KMS-11 (cell line): ENCODE measurements around the gene JMJD6.

ENCODE experiments used
- H2AFZ ChIP-seq: fragments of 200-600 bp; sonication (generic); 2 replicates; pipeline ENCODE4 v1.6.1; 2016; ENCODE audit warnings: antibody characterized with exemption, mixed run types, low read depth
- H3K27ac ChIP-seq: fragments of 200-600 bp; sonication (generic); 2 replicates; pipeline ENCODE4 v1.6.1; 2016; ENCODE audit warnings: mild to moderate bottlenecking, mixed run types
- H3K27me3 ChIP-seq: fragments of 200-600 bp; sonication (generic); 2 replicates; pipeline ENCODE4 v1.6.1; 2017; ENCODE audit warnings: mild to moderate bottlenecking, low read depth, mixed run types, moderate library complexity; ENCODE audit not compliant: insufficient read depth
- H3K36me3 ChIP-seq: fragments of 200-600 bp; sonication (generic); 2 replicates; pipeline ENCODE4 v1.6.1; 2017; ENCODE audit warnings: mild to moderate bottlenecking, mixed run types; ENCODE audit not compliant: insufficient read depth
- H3K4me1 ChIP-seq: fragments of 200-600 bp; sonication (generic); 2 replicates; pipeline ENCODE4 v1.6.1; 2016; ENCODE audit warnings: mild to moderate bottlenecking, low read depth, mixed run types; ENCODE audit not compliant: poor library complexity, severe bottlenecking
- H3K4me2 ChIP-seq: fragments of 200-600 bp; sonication (generic); 2 replicates; pipeline ENCODE4 v1.7.0; 2016; ENCODE audit warnings: mild to moderate bottlenecking, mixed run types
- H3K4me3 ChIP-seq: fragments of 200-600 bp; sonication (generic); IDR thresholded peaks from 2 replicates; pipeline ENCODE4 v1.6.1; 2017; ENCODE audit warnings: low read depth, low read length, mixed read lengths; ENCODE audit not compliant: insufficient read depth
- H3K79me2 ChIP-seq: fragments of 200-600 bp; sonication (generic); 2 replicates; pipeline ENCODE4 v1.6.1; 2016; ENCODE audit warnings: low read depth, mixed run types; ENCODE audit not compliant: insufficient read depth
- H3K9ac ChIP-seq: fragments of 200-600 bp; sonication (generic); 2 replicates; pipeline ENCODE4 v1.6.1; 2016; ENCODE audit warnings: mild to moderate bottlenecking, mixed run types
- H4K20me1 ChIP-seq: fragments of 200-600 bp; sonication (generic); 2 replicates; pipeline ENCODE4 v1.6.1; 2016; ENCODE audit warnings: mild to moderate bottlenecking, mixed run types; ENCODE audit not compliant: insufficient read depth
- TF ChIP-seq, protein P1 (sequence below): fragments of 200-600 bp; sonication (generic); conservative IDR thresholded peaks from 2 replicates; pipeline ENCODE4 v1.6.1; 2017; ENCODE audit warnings: low read depth, mild to moderate bottlenecking, antibody characterized with exemption, low read length, moderate library complexity, mixed read lengths

JMJD6 gene

DNA sequence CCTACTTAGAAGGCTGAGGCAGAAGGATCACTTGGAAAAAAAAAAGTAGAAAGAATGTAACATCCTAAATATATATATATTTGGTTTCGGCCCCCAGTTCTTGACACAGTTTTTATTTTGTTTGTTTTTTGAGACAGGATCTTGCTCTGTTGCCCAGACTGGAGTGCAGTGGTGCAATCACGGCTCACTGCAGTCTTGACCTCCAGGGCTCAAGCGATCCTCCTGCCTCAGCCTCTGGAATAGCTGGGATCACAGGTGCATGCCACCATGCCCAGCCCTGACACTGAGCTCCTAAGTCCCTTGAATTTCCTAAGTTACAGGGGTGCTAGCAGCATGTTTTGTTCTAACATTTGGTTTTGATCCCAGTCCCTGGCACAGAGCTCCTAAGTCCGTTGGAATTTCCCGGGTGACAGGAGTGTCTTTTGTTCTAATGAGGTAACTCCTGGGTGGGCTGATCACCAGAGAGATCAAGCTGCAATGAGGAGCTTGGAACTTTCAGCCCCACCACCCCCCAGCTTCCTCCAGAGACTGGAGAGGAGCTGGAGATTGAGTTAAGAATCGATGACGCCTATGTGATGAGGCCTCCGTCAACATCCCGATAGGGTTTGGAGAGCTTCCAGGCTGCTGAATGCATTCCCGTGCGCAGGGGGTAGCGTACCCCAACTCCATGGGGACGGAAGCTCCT lies 35.7 kb downstream of the JMJD6 start:
- no peak overlapping the region for H3K27ac ChIP-seq
- H3K4me1 ChIP-seq, result peaks cover 17% of the 10 kb centered on the region

DNA sequence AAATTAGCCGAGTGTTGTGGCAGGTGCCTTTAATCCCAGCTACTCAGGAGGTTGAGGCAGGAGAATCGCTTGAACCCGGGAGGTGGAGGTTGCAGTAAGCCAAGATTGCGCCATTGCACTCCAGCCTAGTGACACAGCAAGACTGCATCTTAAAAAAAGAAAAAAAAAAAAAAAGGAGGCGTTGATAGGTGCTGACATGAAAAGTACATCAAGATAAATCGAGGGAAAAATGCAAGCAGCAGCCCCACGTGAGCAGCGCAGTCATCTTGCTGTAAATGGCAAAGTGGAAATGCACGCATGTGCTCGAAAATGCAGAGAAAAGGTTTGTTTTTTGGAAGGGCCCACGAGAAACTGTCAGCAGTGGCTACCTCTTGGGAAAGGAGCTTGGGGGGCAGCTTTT lies 36.5 kb downstream of the JMJD6 start:
- Histone ChIP-seq H3K4me3 (no peak overlapping the region), H3K79me2 (no peaks in the 10 kb centered on the region), H3K36me3 (no peaks in the 10 kb centered on the region), H3K4me2 (no peak overlapping the region), H3K4me1 (peaks cover 8% of the 10 kb centered on the region), H3K27ac (no peak overlapping the region), H2AFZ (no peak overlapping the region), H4K20me1 (no peaks in the 10 kb centered on the region), H3K27me3 (no peaks in the 10 kb centered on the region; the same call in 1 of the 2 replicates), H3K9ac (no peak overlapping the region)
- TF ChIP-seq, protein P1, sequence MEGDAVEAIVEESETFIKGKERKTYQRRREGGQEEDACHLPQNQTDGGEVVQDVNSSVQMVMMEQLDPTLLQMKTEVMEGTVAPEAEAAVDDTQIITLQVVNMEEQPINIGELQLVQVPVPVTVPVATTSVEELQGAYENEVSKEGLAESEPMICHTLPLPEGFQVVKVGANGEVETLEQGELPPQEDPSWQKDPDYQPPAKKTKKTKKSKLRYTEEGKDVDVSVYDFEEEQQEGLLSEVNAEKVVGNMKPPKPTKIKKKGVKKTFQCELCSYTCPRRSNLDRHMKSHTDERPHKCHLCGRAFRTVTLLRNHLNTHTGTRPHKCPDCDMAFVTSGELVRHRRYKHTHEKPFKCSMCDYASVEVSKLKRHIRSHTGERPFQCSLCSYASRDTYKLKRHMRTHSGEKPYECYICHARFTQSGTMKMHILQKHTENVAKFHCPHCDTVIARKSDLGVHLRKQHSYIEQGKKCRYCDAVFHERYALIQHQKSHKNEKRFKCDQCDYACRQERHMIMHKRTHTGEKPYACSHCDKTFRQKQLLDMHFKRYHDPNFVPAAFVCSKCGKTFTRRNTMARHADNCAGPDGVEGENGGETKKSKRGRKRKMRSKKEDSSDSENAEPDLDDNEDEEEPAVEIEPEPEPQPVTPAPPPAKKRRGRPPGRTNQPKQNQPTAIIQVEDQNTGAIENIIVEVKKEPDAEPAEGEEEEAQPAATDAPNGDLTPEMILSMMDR, result no peak

More for the DNA sequence above, 35.7 kb downstream of the JMJD6 start:
- H3K4me2 ChIP-seq, result no peak overlapping the region
- no peaks in the 10 kb centered on the region for H4K20me1 ChIP-seq
- no peak overlapping the region for H3K9ac ChIP-seq
- no peak overlapping the region for H2AFZ ChIP-seq
- TF ChIP-seq, protein P1, result no peak
- no peaks in the 10 kb centered on the region for H3K36me3 ChIP-seq
- H3K79me2 ChIP-seq, result no peaks in the 10 kb centered on the region
- no peaks in the 10 kb centered on the region; the same call in 1 of the 2 replicates for H3K27me3 ChIP-seq
- H3K4me3 ChIP-seq, result no peak overlapping the region

DNA sequence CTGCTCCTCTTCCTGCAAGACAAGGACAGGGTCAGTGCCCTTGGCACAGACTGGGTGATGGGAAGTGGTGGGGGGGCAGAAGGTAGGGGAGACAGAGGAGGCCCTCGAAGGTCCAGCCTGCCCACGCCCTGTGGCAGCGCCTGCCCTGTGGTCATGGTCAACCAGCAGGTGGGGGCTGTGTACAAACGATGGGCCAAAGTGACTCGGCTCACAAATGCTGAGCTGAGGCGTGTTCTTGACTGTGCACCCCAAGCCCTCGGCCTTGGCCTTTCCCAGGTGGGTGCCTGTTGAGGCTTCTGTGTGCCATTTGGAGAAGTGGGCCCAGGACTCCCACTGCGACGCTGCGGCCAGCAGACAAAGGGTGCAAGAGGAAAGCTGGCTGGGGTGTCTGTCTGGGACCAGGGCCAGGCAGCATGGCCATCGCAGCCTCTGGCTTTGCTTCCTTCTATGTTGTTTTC lies 38.2 kb downstream of the JMJD6 start:
- Histone ChIP-seq H3K9ac (no peak overlapping the region), H3K4me3 (no peak overlapping the region), H3K4me2 (no peak overlapping the region)

DNA sequence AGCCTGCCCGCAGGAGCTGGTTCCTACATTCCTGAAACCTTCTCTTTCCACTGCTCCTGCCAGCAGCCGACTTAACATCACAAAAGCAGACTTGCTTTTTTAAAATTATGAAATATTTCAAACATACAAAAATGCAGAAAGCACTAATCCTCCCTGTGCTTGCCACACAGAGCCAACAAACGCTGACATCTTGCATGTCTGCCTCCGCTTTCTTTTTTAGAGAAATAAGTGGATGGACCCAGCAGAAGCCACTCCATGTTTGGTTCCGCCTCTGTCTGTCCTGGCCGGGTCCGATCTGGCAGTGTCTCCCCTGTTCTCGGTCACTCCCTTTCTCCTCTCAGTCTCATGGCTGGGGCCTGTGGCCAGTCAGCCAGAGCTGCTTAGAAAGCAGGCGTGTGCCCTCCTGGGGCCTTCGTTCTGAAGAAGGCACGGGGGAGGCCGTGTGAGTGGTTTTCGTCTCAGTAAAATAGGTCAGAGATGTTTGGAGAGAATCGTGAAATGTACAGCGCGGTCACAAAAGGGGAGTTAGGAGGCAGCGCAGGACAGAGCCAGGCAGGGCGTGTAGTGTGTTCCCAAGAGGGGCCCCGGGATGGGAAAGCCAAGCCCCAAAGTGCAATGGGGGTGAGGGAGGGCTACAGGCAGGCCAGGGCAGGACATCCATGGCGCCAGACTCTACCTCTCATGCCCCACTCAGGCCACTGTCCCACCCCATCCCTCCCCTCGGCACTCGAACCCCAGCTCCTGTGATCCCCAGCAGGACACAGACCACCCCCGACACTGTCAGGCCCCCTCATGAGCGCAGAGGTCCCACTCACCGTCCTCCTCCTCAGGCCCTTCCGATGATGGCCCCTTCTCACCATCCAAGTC lies 38.9 kb downstream of the JMJD6 start:
- H3K4me1 ChIP-seq, result peaks cover 15% of the 10 kb centered on the region
- no peaks in the 10 kb centered on the region for H3K79me2 ChIP-seq
- no peak overlapping the region for H3K4me2 ChIP-seq
- H3K27me3 ChIP-seq, result no peaks in the 10 kb centered on the region; the same call in 1 of the 2 replicates
- H2AFZ ChIP-seq, result no peak overlapping the region
- H3K4me3 ChIP-seq, result no peak overlapping the region
- no peak overlapping the region for H3K9ac ChIP-seq
- no peaks in the 10 kb centered on the region for H4K20me1 ChIP-seq
- TF ChIP-seq, protein P1, result no peak
- H3K36me3 ChIP-seq, result no peaks in the 10 kb centered on the region
- H3K27ac ChIP-seq, result no peak overlapping the region

More for the DNA sequence above, 38.2 kb downstream of the JMJD6 start:
- H2AFZ ChIP-seq, result no peak overlapping the region
- H3K4me1 ChIP-seq, result peaks cover 8% of the 10 kb centered on the region
- H4K20me1 ChIP-seq, result no peaks in the 10 kb centered on the region
- TF ChIP-seq, protein P1, result no peak
- no peaks in the 10 kb centered on the region for H3K36me3 ChIP-seq
- H3K79me2 ChIP-seq, result no peaks in the 10 kb centered on the region
- no peaks in the 10 kb centered on the region; the same call in 1 of the 2 replicates for H3K27me3 ChIP-seq
- H3K27ac ChIP-seq, result no peak overlapping the region
